Uterus (tissue), 2 donors: Measurements from ENCODE around the gene SLIT3.

Experiments
- POLR2A ChIP-seq, 2 donors: fragments of 450-650 bp; IDR thresholded peaks; one replicate each; pipeline ENCODE4 v1.6.1; 2016; ENCODE audit warnings: antibody characterized with exemption in 2 of 2, mild to moderate bottlenecking in 1 of 2, moderate library complexity in 1 of 2
- TF ChIP-seq, protein P1 (sequence below), 4 experiments: fragments of 200-600 bp in 2 of 4; fragments of 450-650 bp in 2 of 4; sonication (generic) in 2 of 4; IDR thresholded peaks; one replicate each; pipeline ENCODE4 v1.5.1; 2016 to 2019; ENCODE audit warnings: antibody characterized with exemption in 4 of 4, mild to moderate bottlenecking in 2 of 4, moderate library complexity in 1 of 4

GRCh38 chr5:169225830-169226356, 75.0 kb downstream of the SLIT3 start:
- TF ChIP-seq, protein P1, sequence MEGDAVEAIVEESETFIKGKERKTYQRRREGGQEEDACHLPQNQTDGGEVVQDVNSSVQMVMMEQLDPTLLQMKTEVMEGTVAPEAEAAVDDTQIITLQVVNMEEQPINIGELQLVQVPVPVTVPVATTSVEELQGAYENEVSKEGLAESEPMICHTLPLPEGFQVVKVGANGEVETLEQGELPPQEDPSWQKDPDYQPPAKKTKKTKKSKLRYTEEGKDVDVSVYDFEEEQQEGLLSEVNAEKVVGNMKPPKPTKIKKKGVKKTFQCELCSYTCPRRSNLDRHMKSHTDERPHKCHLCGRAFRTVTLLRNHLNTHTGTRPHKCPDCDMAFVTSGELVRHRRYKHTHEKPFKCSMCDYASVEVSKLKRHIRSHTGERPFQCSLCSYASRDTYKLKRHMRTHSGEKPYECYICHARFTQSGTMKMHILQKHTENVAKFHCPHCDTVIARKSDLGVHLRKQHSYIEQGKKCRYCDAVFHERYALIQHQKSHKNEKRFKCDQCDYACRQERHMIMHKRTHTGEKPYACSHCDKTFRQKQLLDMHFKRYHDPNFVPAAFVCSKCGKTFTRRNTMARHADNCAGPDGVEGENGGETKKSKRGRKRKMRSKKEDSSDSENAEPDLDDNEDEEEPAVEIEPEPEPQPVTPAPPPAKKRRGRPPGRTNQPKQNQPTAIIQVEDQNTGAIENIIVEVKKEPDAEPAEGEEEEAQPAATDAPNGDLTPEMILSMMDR (IDR thresholded peaks at IDR 0.05), result no peak
- no peak for TF ChIP-seq POLR2A (IDR thresholded peaks at IDR 0.05)
